Endothelial cell (in vitro differentiated cells): ENCODE measurements around the gene MAN2B2. TPM values are rescaled to one million over a fixed set of nuclear protein-coding genes. Genes with fewer than 3 reads are reported as not detected.

Source experiments
- DNase-seq: peaks from one replicate; pipeline ENCODE4 v3.0.0; 2021; ENCODE audit warnings: low spot score
- H3K27ac Mint-ChIP-seq: one replicate; pipeline ENCODE4 v1.8.0; 2021; ENCODE audit warnings: mixed read lengths, inconsistent platforms; ENCODE audit not compliant: unreplicated experiment
- H3K27me3 Mint-ChIP-seq: one replicate; pipeline ENCODE4 v1.8.0; 2021; ENCODE audit warnings: mild to moderate bottlenecking, moderate library complexity, mixed read lengths, inconsistent platforms; ENCODE audit not compliant: unreplicated experiment
- H3K36me3 Mint-ChIP-seq: one replicate; pipeline ENCODE4 v1.8.0; 2021; ENCODE audit warnings: mild to moderate bottlenecking, low read depth, mixed read lengths, inconsistent platforms; ENCODE audit not compliant: unreplicated experiment
- H3K4me1 Mint-ChIP-seq: one replicate; pipeline ENCODE4 v1.8.0; 2021; ENCODE audit warnings: mild to moderate bottlenecking, mixed read lengths, inconsistent platforms; ENCODE audit not compliant: unreplicated experiment
- H3K4me3 Mint-ChIP-seq: one replicate; pipeline ENCODE4 v1.8.0; 2021; ENCODE audit warnings: mild to moderate bottlenecking, mixed read lengths, inconsistent platforms; ENCODE audit not compliant: unreplicated experiment
- H3K9me3 Mint-ChIP-seq: one replicate; pipeline ENCODE4 v1.8.0; 2021; ENCODE audit warnings: mixed read lengths, inconsistent platforms; ENCODE audit not compliant: unreplicated experiment
- total RNA-seq: library from RNA; stranded (reverse); fragmentation: NEBNext Ultra II Directional; extraction: Animal tissue kit (Norgen Biotek cat#: 25700); gene quantifications from one replicate; pipeline ENCODE4 v1.2.1, GENCODE V29; 2021; ENCODE audit not compliant: unreplicated experiment
- TF ChIP-seq, protein P1 (sequence below): fragments of 200-600 bp; sonication (generic); IDR thresholded peaks from one replicate; pipeline ENCODE4 v1.5.0; 2021; ENCODE audit warnings: antibody characterized with exemption; ENCODE audit not compliant: unreplicated experiment

MAN2B2 gene
- total RNA-seq, 1 donor from 2014 or later: 12.5 TPM

DNA sequence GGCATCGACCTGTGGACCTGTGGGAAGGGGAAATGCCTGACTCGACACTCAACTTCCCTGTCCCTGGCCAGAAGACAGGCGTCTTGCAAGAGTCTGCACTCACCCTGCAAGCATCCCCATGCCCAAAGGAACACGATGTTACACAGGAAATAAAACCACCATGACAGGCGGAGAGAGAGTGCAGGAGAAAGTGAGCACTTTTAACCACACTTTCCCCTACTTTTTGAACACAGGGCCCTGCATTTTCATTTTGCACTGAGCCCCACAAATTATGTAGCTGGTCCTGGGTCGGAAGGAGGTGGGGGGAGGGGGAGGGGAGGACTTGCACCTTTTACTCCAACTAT, 13.8 kb upstream of the MAN2B2 start:
- H3K4me3 Mint-ChIP-seq: no peak overlapping the region
- H3K9me3 Mint-ChIP-seq: no peaks in the 10 kb centered on the region
- DNase-seq: no peak
- TF ChIP-seq, protein P1, sequence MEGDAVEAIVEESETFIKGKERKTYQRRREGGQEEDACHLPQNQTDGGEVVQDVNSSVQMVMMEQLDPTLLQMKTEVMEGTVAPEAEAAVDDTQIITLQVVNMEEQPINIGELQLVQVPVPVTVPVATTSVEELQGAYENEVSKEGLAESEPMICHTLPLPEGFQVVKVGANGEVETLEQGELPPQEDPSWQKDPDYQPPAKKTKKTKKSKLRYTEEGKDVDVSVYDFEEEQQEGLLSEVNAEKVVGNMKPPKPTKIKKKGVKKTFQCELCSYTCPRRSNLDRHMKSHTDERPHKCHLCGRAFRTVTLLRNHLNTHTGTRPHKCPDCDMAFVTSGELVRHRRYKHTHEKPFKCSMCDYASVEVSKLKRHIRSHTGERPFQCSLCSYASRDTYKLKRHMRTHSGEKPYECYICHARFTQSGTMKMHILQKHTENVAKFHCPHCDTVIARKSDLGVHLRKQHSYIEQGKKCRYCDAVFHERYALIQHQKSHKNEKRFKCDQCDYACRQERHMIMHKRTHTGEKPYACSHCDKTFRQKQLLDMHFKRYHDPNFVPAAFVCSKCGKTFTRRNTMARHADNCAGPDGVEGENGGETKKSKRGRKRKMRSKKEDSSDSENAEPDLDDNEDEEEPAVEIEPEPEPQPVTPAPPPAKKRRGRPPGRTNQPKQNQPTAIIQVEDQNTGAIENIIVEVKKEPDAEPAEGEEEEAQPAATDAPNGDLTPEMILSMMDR: no peak
- no peak overlapping the region for H3K27ac Mint-ChIP-seq
- peaks cover 4% of the 10 kb centered on the region for H3K36me3 Mint-ChIP-seq
- peaks cover 34% of the 10 kb centered on the region for H3K27me3 Mint-ChIP-seq
- no peaks in the 10 kb centered on the region for H3K4me1 Mint-ChIP-seq

DNA sequence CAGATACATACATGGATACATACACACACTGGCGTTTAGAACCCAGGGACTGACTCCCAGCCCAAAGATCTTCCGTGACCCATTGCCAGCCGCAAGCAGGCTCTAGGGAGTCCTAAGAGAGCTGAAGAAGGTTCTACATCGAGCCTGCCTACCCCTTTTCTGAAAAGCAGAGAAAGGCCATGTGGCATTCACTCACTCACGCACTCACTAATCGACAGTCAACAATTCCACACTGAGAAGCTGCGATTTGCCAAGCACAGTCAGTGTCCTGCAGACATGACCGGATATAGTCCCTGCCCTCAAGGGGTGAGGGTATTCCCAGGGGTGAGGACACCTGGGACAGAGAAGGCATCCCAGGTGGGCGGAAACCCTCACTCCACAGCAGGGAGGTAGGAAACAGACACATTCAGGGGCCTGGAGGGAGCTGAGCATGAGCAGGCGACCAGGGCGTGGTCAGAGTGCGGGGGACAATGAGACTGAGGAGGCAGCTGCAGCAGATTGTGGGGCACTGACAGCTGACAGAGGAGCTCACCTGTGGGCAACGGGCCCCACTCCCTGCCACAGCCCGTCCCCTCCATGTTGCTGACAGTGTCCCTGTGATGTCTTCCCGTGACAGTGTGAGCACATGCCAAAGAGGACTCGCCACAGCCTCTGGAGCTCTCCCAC, 13.2 kb upstream of the MAN2B2 start:
- Mint-ChIP-seq H3K4me1 (no peaks in the 10 kb centered on the region), H3K36me3 (peaks cover 4% of the 10 kb centered on the region), H3K27me3 (peaks cover 36% of the 10 kb centered on the region), H3K4me3 (no peak overlapping the region), H3K9me3 (no peaks in the 10 kb centered on the region), H3K27ac (no peak overlapping the region)
- no peak for DNase-seq
- TF ChIP-seq, protein P1: no peak

DNA sequence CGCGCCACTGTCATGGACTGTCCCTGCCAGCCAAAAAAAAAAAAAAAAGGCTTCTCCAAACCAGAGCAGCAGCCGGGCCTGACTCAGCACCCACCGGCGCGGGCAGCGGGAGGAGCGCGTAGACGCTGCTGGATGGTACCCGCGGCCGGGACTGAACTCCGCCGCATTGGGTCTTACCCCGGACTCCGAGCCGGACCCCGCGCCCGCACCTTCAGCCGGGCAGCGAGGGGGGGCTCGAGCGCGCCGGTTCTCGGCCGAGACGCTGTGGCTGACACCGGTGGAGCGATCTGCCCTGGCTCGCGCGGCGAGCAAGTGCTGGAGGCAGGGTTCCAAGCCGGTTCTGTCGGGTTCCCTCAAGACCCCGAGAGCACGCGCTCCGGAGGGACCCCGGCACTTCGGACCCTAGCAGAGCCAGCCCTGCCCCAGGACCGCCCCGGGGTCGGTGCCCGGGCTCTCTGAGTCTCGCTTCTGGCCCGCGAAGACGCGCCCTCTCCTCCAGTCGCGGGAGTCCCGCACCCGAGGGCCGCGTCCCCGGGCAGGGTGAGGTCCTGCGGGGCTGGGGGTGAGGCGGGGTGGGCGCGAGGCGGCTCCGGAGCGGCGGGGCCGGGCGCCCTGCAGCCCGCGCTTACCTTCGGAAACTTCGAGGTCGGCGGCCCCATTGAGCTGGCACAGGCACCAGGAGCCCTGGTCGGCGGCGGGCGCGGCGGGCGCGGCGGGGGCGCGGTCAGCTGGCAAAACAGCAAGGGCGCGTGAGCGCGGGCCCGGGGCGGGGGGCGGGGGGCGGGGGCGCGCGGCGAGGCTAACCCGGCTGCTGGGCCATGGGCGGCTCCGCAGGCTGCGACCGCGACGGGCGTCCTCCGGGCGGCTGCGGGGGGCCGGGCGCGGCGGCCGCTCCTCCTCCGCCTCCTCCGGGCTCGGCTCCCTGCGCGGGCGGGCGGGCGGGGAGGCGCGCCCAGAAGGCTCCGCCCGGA, 11.8 kb upstream of the MAN2B2 start:
- TF ChIP-seq, protein P1: no peak
- H3K4me1 Mint-ChIP-seq: no peaks in the 10 kb centered on the region
- H3K36me3 Mint-ChIP-seq: peaks cover 4% of the 10 kb centered on the region
- no peak overlapping the region for H3K4me3 Mint-ChIP-seq
- H3K27ac Mint-ChIP-seq: no peak overlapping the region
- no peaks in the 10 kb centered on the region for H3K9me3 Mint-ChIP-seq
- no peak for DNase-seq
- H3K27me3 Mint-ChIP-seq: peaks cover 40% of the 10 kb centered on the region

DNA sequence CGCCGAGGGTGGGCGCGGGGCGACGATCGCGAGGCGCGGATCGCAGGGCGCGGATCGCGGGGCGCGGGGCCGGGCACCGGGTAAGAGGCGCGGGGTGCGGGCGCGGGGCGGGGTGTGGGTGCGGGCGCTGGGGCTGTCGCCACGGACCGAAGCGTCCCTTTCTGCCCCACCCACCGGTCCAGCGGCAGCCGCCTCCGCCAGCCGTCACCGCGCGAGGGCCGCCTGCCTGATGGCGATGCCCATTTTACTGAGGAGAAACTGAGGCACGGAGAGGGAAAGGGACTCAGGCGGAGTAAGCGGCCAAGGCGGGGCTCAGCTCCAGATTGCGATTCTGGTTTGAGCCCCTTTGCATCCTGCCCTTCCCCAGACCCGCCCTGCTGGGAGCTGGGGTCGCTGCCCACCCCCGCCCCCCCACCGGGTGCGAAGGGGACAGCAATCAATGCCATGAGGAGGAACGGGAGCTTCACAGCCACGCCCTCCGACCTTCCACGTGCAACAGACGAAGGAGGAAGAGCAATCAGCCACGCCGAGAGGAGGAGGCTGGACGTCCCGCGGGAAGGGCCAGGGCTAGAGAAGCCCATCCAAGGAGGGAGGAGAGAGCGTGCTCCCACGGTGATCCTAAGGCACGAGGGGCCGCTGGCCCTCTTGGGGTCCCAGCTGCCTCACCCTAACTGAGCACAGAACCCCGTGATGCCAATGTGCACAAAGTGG, 10.9 kb upstream of the MAN2B2 start:
- H3K9me3 Mint-ChIP-seq: no peaks in the 10 kb centered on the region
- H3K27me3 Mint-ChIP-seq: peaks cover 40% of the 10 kb centered on the region
- H3K27ac Mint-ChIP-seq: no peak overlapping the region
- peaks cover 4% of the 10 kb centered on the region for H3K36me3 Mint-ChIP-seq
- no peaks in the 10 kb centered on the region for H3K4me1 Mint-ChIP-seq
- TF ChIP-seq, protein P1: no peak
- H3K4me3 Mint-ChIP-seq: no peak overlapping the region
- DNase-seq: no peak
